ENCODE results near the gene KCNK4. TPM values are rescaled to one million over a fixed set of nuclear protein-coding genes. Genes with fewer than 3 reads are reported as not detected.
"Not testable (repeated sequence)": the region's sequence is repeated elsewhere in the genome, so short reads cannot be mapped to it uniquely, and the experiment has no call there.

KCNK4 gene
- total and polyA plus RNA-seq, 12 donors, result not detected

DNA sequence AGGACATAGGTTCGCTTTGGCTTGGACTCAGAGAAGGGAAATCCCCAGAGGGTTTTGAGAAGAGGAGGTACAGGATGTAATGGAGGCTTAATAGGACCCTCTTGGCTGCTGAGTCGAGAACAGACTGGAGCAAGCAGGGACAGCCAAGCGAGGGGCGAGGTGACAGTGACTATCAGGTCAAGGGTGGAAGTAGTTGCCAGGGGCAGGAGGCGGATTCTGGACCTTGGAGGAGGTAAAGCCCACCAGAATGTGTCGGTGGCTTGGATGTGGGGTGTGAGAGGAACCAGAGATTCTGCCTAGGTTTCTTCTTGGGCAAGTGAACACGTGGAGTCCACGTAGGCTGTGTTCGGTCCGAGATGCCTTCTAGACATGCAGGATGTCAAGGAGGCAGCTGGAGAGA lies 21.8 kb downstream of the KCNK4 start:
- no peaks in the 10 kb centered on the region for H3K27me3 ChIP-seq
- H3K4me3 ChIP-seq, result no peak overlapping the region
- H3K27ac ChIP-seq, result peak overlapping the region in 8 of 10 donors; percentile 15 to 77 (median 64)
- peaks cover 0 to 39% (median 19%) of the 10 kb centered on the region in 9 donors for H3K36me3 ChIP-seq
- H3K9me3 ChIP-seq, result no peaks in the 10 kb centered on the region
- H3K4me1 ChIP-seq, result peaks cover 4 to 52% (median 25%) of the 10 kb centered on the region in 9 donors
- ATAC-seq, result no peak
- TF ChIP-seq CTCF (IDR thresholded peaks at IDR 0.05), result no peak
- WGBS, 2 donors, result 86 to 88% methylated on average over 10 of the region's 10 CpGs
- intact Hi-C loops (cut with DNase I), result no loop called here
- no peak for DNase-seq

- H3K27me3 ChIP-seq, result no peaks in the 10 kb centered on the region
- H3K4me1 ChIP-seq, result peaks cover 4 to 52% (median 27%) of the 10 kb centered on the region in 9 donors
- no peak for TF ChIP-seq CTCF (IDR thresholded peaks at IDR 0.05)
- no peaks in the 10 kb centered on the region for H3K9me3 ChIP-seq
- H3K36me3 ChIP-seq, result peaks cover 0 to 36% (median 19%) of the 10 kb centered on the region in 9 donors
- peak overlapping the region in 8 of 10 donors; percentile 53 to 77 (median 68) for H3K27ac ChIP-seq
- intact Hi-C loops (cut with DNase I), result no loop called here
- DNase-seq (peak; percentile 48 to 66), ATAC-seq (peak in 3 of 8 donors; percentile 0 to 16 (median 10))
- peak overlapping the region in 6 of 10 donors; percentile 28 to 42 (median 38) for H3K4me3 ChIP-seq
- WGBS, 2 donors, result 58 to 60% methylated on average over 18 of the region's 18 CpGs
Observed at GRCh38 chr11:64313491-64314145, 22.5 kb downstream of the KCNK4 start.

- DNase-seq (no peak), ATAC-seq (no peak)
- peak overlapping the region in 6 of 10 donors; percentile 28 to 42 (median 38) for H3K4me3 ChIP-seq
- H3K9me3 ChIP-seq, result no peaks in the 10 kb centered on the region
- H3K4me1 ChIP-seq, result peaks cover 8 to 54% (median 34%) of the 10 kb centered on the region in 9 donors
- intact Hi-C loops (cut with DNase I), result no loop called here
- H3K27me3 ChIP-seq, result no peaks in the 10 kb centered on the region
- WGBS, 2 donors, result 79 to 83% methylated on average over 19 of the region's 19 CpGs
- peak overlapping the region in 8 of 10 donors; percentile 53 to 77 (median 68) for H3K27ac ChIP-seq
- TF ChIP-seq CTCF (IDR thresholded peaks at IDR 0.05), result peak in 2 of 9 donors; percentile 7 to 9
- peaks cover 0 to 32% (median 19%) of the 10 kb centered on the region in 9 donors for H3K36me3 ChIP-seq
Observed at GRCh38 chr11:64314146-64314804, 23.2 kb downstream of the KCNK4 start.

- 89 to 90% methylated on average over 24 of the region's 24 CpGs for WGBS, 2 donors
- no peaks in the 10 kb centered on the region for H3K9me3 ChIP-seq
- H3K4me3 ChIP-seq, result no peak overlapping the region
- peaks cover 8 to 60% (median 38%) of the 10 kb centered on the region in 9 donors for H3K4me1 ChIP-seq
- ATAC-seq, result no peak
- no peak for DNase-seq
- no peaks in the 10 kb centered on the region for H3K27me3 ChIP-seq
- intact Hi-C loops (cut with DNase I), result loop anchor here in 5 of 10 donors (5.0 kb wide), 2 partner anchors 37 to 42 kb away; partner anchors contain the start of gene RPS6KA4 (in 4 of the 5)
- peak overlapping the region in 5 of 10 donors; percentile 53 to 72 (median 65) for H3K27ac ChIP-seq
- no peak for TF ChIP-seq CTCF (IDR thresholded peaks at IDR 0.05)
- H3K36me3 ChIP-seq, result peaks cover 0 to 35% (median 19%) of the 10 kb centered on the region in 9 donors
Observed at GRCh38 chr11:64314805-64315561, 23.9 kb downstream of the KCNK4 start.

DNA sequence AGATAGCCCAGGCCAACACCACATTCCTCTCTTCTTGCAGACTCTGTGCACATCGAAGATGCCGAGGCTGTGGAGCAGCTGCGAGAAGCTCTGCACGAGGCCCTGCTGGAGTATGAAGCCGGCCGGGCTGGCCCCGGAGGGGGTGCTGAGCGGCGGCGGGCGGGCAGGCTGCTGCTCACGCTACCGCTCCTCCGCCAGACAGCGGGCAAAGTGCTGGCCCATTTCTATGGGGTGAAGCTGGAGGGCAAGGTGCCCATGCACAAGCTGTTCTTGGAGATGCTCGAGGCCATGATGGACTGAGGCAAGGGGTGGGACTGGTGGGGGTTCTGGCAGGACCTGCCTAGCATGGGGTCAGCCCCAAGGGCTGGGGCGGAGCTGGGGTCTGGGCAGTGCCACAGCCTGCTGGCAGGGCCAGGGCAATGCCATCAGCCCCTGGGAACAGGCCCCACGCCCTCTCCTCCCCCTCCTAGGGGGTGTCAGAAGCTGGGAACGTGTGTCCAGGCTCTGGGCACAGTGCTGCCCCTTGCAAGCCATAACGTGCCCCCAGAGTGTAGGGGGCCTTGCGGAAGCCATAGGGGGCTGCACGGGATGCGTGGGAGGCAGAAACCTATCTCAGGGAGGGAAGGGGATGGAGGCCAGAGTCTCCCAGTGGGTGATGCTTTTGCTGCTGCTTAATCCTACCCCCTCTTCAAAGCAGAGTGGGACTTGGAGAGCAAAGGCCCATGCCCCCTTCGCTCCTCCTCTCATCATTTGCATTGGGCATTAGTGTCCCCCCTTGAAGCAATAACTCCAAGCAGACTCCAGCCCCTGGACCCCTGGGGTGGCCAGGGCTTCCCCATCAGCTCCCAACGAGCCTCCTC lies 24.8 kb downstream of the KCNK4 start:
- Histone ChIP-seq H3K4me3 (peak overlapping the region in 2 of 10 donors; percentile 66 to 80), H3K27ac (peak overlapping the region in 3 of 10 donors; percentile 91 to 98 (median 98)), H3K36me3 (peaks cover 0 to 42% (median 19%) of the 10 kb centered on the region in 9 donors), H3K4me1 (peaks cover 8 to 57% (median 38%) of the 10 kb centered on the region in 9 donors)
- not testable (repeated sequence) for H3K9me3 ChIP-seq, H3K27me3 ChIP-seq, ATAC-seq, DNase-seq
- WGBS, 2 donors, result 77 to 82% methylated on average over 25 of the region's 25 CpGs
- intact Hi-C loops (cut with DNase I), result loop anchor here in 5 of 10 donors (5.0 kb wide), 2 partner anchors 36 to 41 kb away; partner anchors contain the start of gene RPS6KA4 (in 4 of the 5)

Data from heart right ventricle (tissue), 16 donors.